NB4 (cell line): ENCODE data around the gene ENHO.

Experiments
- CTCF ChIP-seq: IDR thresholded peaks from one replicate; pipeline ENCODE4 v1.5.1; 2012; ENCODE audit warnings: low read depth, low read length
- MYC ChIP-seq: IDR thresholded peaks from 2 replicates; pipeline ENCODE4 v1.6.1; 2011; ENCODE audit warnings: low read depth, low read length
- POLR2A ChIP-seq: IDR thresholded peaks from 2 replicates; pipeline ENCODE4 v1.6.1; 2011; ENCODE audit warnings: mild to moderate bottlenecking; ENCODE audit not compliant: insufficient read length; ENCODE audit errors: extremely low read depth

- TF ChIP-seq CTCF = no peak
- TF ChIP-seq POLR2A = no peak
- TF ChIP-seq MYC = no peak
Observed at GRCh38 chr9:34485822-34486221, 37.0 kb downstream of the ENHO start.
